Heart left ventricle (tissue), 16 donors: Measurements from ENCODE around the gene LEP. TPM values are rescaled to one million over a fixed set of nuclear protein-coding genes. Genes with fewer than 3 reads are reported as not detected.

ENCODE experiments used
- ATAC-seq, 4 donors: fragments of 200-7000 bp; cut with Tn5 transposase; one replicate each; pipeline ENCODE4 v1.9.1; 2020 to 2022; ENCODE audit warnings: moderate library complexity in 4 of 4, mild to moderate bottlenecking in 3 of 4, moderate number of reproducible peaks in 1 of 4
- DNase-seq, 5 donors: peaks; one replicate each; pipeline ENCODE4 v3.0.0-alpha.2; 2020
- H3K27ac ChIP-seq, 12 donors: fragments of 200-600 bp; sonication (generic) in 4 of 12; one replicate each; pipeline versions ENCODE4 v1.5.0 to v1.8.0; 2016 to 2022; ENCODE audit warnings: mild to moderate bottlenecking in 2 of 12
- H3K27me3 ChIP-seq, 9 donors: fragments of 200-600 bp; sonication (generic) in 2 of 9; one replicate each; pipeline versions ENCODE4 v1.5.1 to v1.8.0; 2016 to 2022; ENCODE audit warnings: mild to moderate bottlenecking in 3 of 9
- H3K36me3 ChIP-seq, 9 donors: fragments of 200-600 bp; sonication (generic) in 2 of 9; one replicate each; pipeline versions ENCODE4 v1.5.0 to v1.8.0; 2018 to 2022; ENCODE audit warnings: mild to moderate bottlenecking in 2 of 9
- H3K4me1 ChIP-seq, 12 donors: fragments of 200-600 bp; sonication (generic) in 4 of 12; one replicate each; pipeline versions ENCODE4 v1.5.0 to v1.8.0; 2016 to 2022; ENCODE audit warnings: mild to moderate bottlenecking in 3 of 12
- H3K4me3 ChIP-seq, 12 donors: fragments of 200-600 bp; sonication (generic) in 4 of 12; one replicate each; pipeline versions ENCODE4 v1.5.0 to v1.8.0; 2017 to 2022; ENCODE audit warnings: mild to moderate bottlenecking in 9 of 12, moderate library complexity in 4 of 12
- H3K9me3 ChIP-seq, 12 donors: fragments of 200-600 bp; sonication (generic) in 4 of 12; one replicate each; pipeline versions ENCODE4 v1.5.0 to v1.8.0; 2016 to 2022; ENCODE audit warnings: mild to moderate bottlenecking in 1 of 12
- CTCF ChIP-seq, 12 donors: fragments of 200-600 bp; sonication (generic) in 4 of 12; IDR thresholded peaks; one replicate each; pipeline versions ENCODE4 v1.5.0 to v1.8.0; 2018 to 2022; ENCODE audit warnings: antibody characterized with exemption in 12 of 12, mild to moderate bottlenecking in 5 of 12
- POLR2A ChIP-seq, 2 donors: fragments of 450-650 bp; IDR thresholded peaks; one replicate each; pipeline ENCODE4 v1.6.1; 2017; ENCODE audit warnings: antibody characterized with exemption in 2 of 2, mild to moderate bottlenecking in 2 of 2, moderate library complexity in 2 of 2
- WGBS, 4 donors: extraction: QIAGEN DNeasy Blood & Tissue Kit in 2 of 4; methylation state at CpG; one replicate each; pipeline versions ENCODE4 v1.1.5 to v1.1.7; 2013 to 2018; 5-methylcytosine and 5-hydroxymethylcytosine counted together
- intact Hi-C, 10 donors: fragments of 100-400 bp; cut with DNase I; formaldehyde crosslinking; loops; one replicate each; pipeline versions ENCODE4 v1.11.1 to v1.14.2; 2022
- polyA plus RNA-seq, 2 donors: library from polyadenylated mRNA; stranded (reverse); fragments of 200-250 nt; gene quantifications; one replicate each; pipeline ENCODE4 v1.2.3, GENCODE V29; 2013
- total RNA-seq, 9 donors: library from RNA; depleted of rRNA in 2 of 9; stranded (reverse); fragments of >200 nt in 2 of 9; fragmentation: NEBNext Ultra II Directional in 3 of 9; extraction: Animal tissue kit (Norgen Biotek cat#: 25700) in 3 of 9; gene quantifications; one replicate each; pipeline versions ENCODE4 v1.1.0 to v1.2.4, GENCODE V29; 2016 to 2023
- donor health status: ischemic (EF 13 %, LVEDD 7.1; RV severe dilation, severe dysfunction).
- donor health status: healthy with polysubstance abuse.
- donor health status: DM: no; HTN: yes; CAD: no.
- donor health status: DM: no; HTN: no; CAD: no.
- donor health status: ischemic (EF 25% LVEDD 6.9; RV normal size, moderate dysfunction).
- donor health status: ischemic (EF 25% LVEDD 5.7; RV mildly dilated, moderate dysfunction).
- donor health status: healthy.
- donor health status: DM: yes; HTN: yes; CAD: no.
- donor health status: ischemic (EF 35%, LVEDD 5.7; RV mildly dilated, moderate dysfunction).
- donor health status: nonischemic (EF 11% LVEDD 7.7; RV severe dilation, severe dysfunction).
- donor health status: DM: yes; HTN: yes; CAD: no.
- donor health status: PGD.
- donor health status: ischemic (EF 29% LVEDD 5.4; RV normal size, mild dysfunction).
- donor health status: nonischemic (EF 23%, LVEDD 6.1; RV moderate dilation, normal function).

The LEP gene
- total and polyA plus RNA-seq, 11 donors = 0.12 to 8.4 (median 0.36) TPM; not detected in 3

- intact Hi-C loops = loop anchor here in 6 of 10 donors (5.0 to 10.0 kb wide), 5 partner anchors 64 to 1397 kb away; partner anchors contain the start of gene LRRC4 (in 3 of the 6)
- no peak for ATAC-seq
- H3K9me3 ChIP-seq = no peaks in the 10 kb centered on the region
- H3K4me1 ChIP-seq = peaks cover 0 to 19% (median 5%) of the 10 kb centered on the region in 12 donors
- peaks cover 7 to 78% (median 24%) of the 10 kb centered on the region in 9 donors for H3K27me3 ChIP-seq
- TF ChIP-seq CTCF (IDR thresholded peaks at IDR 0.05) (no peak), POLR2A (IDR thresholded peaks at IDR 0.05) (no peak)
- H3K27ac ChIP-seq = no peak overlapping the region
- peak overlapping the region in 4 of 12 donors; percentile 12 to 34 (median 15) for H3K4me3 ChIP-seq
- no peaks in the 10 kb centered on the region for H3K36me3 ChIP-seq
- 10 to 24% (median 13%) methylated on average over 17 of the region's 17 CpGs for WGBS, 4 donors
- no peak for DNase-seq
These were observed 39.4 kb upstream of the LEP start for GRCh38 chr7:128201690-128202085.

DNA sequence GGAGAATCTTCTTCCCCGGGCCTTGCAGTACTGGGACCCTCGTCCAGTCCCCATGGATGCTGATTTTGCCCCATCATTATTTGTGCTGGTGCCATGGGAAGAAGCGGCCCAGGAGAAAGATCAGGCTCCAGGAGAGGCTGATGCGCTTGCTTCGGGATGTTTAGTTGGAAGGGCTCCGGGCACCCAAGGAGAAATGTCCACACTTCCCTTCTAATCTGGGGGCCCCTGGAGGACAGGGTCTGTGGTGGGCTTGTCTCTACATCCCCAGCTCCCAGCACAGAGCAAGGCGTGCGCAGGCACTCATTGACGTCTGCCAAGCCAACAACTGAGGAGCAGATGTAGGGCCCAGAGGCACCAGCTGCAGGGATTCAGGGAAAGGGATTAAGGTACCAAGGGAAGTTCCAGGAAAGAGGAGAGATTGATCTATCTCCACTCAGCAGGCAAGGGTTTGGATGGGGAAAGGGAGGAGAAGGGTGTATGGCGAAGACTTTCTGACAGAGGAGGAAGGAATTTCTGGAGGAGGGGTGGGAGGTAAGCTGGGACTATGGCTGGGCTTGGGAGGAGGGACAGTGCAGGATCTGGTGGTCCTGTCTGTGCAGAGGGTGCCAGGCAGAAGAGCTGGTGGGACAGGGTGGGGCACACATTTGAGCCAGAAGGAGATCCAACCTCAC is 38.7 kb upstream of the LEP start:
- peaks cover 7 to 80% (median 24%) of the 10 kb centered on the region in 9 donors for H3K27me3 ChIP-seq
- H3K4me1 ChIP-seq = peaks cover 0 to 19% (median 5%) of the 10 kb centered on the region in 12 donors
- no peaks in the 10 kb centered on the region for H3K36me3 ChIP-seq
- DNase-seq (no peak), ATAC-seq (peak in 1 of 4 donors; percentile 11)
- WGBS, 4 donors = 54 to 76% (median 65%) methylated on average over 9 to 10 of the region's 10 CpGs
- TF ChIP-seq POLR2A (IDR thresholded peaks at IDR 0.05) = no peak
- H3K4me3 ChIP-seq = no peak overlapping the region
- H3K9me3 ChIP-seq = no peaks in the 10 kb centered on the region
- intact Hi-C loops = loop anchor here in 6 of 10 donors (5.0 to 10.0 kb wide), 5 partner anchors 65 to 1398 kb away; partner anchors contain the start of gene LRRC4 (in 3 of the 6)
- no peak overlapping the region for H3K27ac ChIP-seq

GRCh38 chr7:128203047-128203491 is 38.0 kb upstream of the LEP start:
- ATAC-seq = peak in 3 of 4 donors; percentile 33 to 79 (median 63)
- WGBS, 4 donors = 35 to 41% (median 37%) methylated on average over 12 of the region's 12 CpGs
- Histone ChIP-seq H3K36me3 (no peaks in the 10 kb centered on the region), H3K4me3 (peak overlapping the region in 1 of 12 donors; percentile 11), H3K4me1 (peaks cover 0 to 19% (median 5%) of the 10 kb centered on the region in 12 donors), H3K27ac (no peak overlapping the region), H3K9me3 (no peaks in the 10 kb centered on the region), H3K27me3 (peaks cover 7 to 80% (median 25%) of the 10 kb centered on the region in 9 donors)
- TF ChIP-seq CTCF (IDR thresholded peaks at IDR 0.05) (no peak), POLR2A (IDR thresholded peaks at IDR 0.05) (no peak)
- DNase-seq = peak in 1 of 5 donors; percentile 39
- intact Hi-C loops = loop anchor here in 6 of 10 donors (5.0 to 10.0 kb wide), 5 partner anchors 66 to 1398 kb away; partner anchors contain the start of gene LRRC4 (in 3 of the 6)

GRCh38 chr7:128203710-128204214 is 37.3 kb upstream of the LEP start:
- H3K36me3 ChIP-seq = no peaks in the 10 kb centered on the region
- H3K27ac ChIP-seq = no peak overlapping the region
- intact Hi-C loops = loop anchor here in 6 of 10 donors (5.0 to 10.0 kb wide), 5 partner anchors 66 to 1399 kb away; partner anchors contain the start of gene LRRC4 (in 3 of the 6)
- no peak for ATAC-seq
- peaks cover 0 to 19% (median 5%) of the 10 kb centered on the region in 12 donors for H3K4me1 ChIP-seq
- no peak overlapping the region for H3K4me3 ChIP-seq
- DNase-seq = no peak
- WGBS, 4 donors = 46 to 54% (median 50%) methylated on average over 8 of the region's 8 CpGs
- H3K9me3 ChIP-seq = no peaks in the 10 kb centered on the region
- TF ChIP-seq POLR2A (IDR thresholded peaks at IDR 0.05) (no peak), CTCF (IDR thresholded peaks at IDR 0.05) (no peak)
- peaks cover 7 to 86% (median 25%) of the 10 kb centered on the region in 9 donors for H3K27me3 ChIP-seq
